LoVo (cell line): ENCODE data around the gene ALPK3.
A peak's percentile ranks its signal among the peaks of the same experiment; 100 is the strongest.

Experiments used
- DNase-seq: peaks from one replicate; pipeline ENCODE4 v3.0.0-alpha.2; 2016; ENCODE audit warnings: low spot score

ALPK3 gene

DNA sequence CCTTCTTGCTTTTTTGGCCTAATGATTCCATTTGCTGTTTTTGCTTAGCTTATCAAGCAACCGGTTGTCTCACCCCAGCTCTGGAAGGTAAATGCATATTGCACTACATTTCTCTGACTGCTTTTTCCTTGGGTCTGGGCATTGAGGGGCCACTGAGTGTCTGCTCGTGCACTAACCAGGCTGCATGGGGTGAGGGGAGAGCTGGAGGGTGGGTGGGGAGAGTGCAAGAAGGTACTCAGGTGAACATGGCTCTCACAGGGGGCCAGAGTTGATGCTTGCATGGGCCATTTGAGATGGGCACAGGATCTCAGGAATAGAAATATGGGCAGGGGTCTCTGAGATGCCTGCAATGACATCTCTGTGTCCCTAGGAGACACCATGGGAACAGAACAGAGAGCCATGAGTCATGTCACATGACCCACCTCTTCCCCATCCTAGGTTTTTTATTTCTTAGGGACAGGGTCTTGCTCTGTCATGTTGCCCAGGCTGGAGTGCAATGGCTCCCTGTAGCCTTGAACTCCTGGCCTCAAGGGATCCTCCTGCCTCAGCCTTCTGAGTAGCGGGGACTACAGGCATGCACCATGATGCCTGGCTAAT is 6.2 kb downstream of the ALPK3 start:
- no peak for DNase-seq

DNA sequence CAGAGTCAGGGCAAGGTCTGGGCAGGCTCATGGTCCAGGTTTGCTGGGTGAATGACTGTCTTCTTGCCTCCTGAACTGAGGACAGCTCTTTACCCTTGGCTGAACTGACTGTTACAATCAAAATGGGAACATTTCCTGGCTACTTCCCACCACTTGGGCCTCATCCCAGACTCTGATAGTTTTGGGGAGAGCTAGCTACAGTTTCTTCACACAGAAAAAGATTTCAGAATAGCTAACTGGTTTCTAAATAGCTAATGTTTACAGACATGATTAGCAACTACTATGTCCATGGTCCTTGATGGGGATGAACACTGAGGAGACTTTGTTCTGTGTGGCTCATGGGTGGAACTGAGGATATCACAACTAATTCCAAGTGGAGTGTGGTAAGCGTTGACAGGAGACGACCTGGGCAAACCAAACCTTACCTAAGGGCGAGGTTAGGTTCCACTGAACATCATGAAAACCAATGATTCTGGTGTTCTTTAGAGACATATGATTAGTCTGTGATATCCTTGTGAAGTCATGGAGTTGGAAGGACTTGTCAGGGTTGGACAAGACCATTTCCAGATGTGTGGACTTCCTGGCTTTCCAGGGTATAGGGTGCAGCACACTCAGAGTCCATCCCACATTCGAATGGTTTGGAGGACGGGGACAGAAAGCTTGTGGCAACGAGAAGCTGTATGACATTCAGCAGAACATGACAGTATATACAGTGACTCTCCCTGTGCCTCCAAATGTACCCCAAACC is 7.3 kb downstream of the ALPK3 start:
- DNase-seq = no peak

DNA sequence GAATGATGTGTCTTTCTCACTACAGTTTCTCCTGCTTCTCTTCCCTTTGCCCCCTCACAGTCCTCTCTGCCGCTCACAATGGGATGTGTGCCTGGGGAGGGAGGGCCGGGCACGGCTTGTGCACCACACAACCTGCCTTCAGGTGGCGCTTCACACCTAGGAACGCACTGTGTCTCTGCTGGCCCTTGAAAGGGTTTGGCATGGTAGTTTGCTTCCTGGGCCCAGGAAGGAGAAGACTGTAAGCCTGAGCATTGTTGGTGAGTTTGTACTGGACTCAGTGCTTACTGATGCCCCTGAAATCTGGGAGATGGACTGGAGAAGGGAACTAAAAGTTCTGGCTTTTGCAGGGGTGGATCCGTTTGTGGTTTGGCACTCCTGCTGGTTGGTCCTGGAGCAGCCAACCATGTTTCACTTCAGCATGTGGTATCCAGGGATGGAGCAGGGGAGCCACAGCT is 9.2 kb downstream of the ALPK3 start:
- DNase-seq = no peak

DNA sequence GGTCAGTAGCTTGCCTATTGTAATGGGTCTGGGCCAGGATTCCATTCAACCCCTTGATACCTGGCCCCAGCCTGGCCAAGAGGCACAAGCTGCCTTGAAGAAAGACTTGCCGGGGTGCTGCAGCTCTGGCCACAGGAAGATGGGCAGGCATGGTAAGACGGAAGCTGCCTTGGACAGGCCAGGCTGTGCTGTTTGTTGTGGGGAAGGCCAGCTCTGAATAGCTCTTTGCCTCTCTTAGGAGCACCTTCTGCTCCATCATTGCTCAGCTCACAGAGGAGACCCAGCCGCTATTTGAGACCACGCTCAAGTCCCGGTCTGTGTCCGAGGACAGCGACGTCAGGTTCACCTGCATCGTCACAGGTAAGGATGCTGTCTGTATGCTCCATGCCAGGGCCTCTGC is 10.1 kb downstream of the ALPK3 start:
- DNase-seq = no peak

DNA sequence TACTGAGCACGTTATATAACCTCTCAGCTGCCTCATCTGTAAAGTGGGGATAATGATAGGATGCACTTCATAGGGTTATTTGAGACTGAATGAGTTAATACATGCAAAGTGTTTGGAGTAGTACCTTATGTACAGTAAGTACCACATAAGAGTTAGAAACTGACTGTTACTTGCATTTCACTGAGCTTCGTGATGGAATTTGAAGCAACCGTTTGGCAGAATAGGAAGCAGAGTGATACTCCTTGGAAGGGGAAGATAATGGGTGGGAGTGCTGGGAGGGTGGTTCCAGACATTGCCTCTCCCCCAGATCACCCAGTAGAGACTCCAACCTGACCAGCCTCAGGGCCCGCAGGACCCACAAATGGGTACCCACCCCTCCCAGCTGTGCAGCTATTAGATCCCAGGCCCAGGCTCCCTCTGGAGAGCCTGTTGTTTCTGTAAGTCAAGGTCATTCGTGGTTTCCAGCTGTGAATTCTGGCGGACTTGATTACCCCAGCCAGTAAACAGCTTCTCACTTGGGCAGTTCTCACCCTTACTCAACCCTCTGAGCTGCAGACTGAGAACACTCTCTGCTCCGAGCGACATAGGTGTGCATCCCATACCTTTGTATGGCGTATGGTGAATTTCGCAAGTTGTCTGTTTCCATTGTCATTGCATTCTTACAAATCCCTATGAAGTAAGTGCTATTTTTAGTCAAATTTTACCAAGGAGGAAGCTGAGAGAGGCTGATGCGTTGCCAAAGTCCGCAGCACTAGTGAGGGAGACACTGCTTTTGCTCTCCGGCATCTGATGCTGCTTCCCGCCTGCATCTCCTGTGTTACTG is 11.1 kb downstream of the ALPK3 start:
- no peak for DNase-seq

DNA sequence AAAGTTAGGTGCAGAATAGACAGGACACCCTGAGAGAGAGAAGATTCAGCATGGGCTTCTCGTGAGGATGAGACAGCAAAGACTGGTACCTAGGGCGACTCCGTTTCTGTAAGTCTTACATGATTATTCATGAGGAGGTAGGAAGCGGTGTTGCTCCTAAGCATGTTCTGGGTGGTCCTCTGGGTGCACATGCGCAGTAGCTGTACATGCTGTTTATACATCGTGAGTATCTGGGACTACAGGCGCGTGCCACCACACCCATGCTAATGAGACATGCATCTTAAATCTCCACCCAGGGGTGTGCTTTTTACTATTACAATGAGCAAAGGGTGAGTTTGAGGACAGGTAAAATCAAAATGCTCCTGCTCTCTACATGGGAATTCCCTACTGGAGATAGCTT is 12.3 kb downstream of the ALPK3 start:
- no peak for DNase-seq

DNA sequence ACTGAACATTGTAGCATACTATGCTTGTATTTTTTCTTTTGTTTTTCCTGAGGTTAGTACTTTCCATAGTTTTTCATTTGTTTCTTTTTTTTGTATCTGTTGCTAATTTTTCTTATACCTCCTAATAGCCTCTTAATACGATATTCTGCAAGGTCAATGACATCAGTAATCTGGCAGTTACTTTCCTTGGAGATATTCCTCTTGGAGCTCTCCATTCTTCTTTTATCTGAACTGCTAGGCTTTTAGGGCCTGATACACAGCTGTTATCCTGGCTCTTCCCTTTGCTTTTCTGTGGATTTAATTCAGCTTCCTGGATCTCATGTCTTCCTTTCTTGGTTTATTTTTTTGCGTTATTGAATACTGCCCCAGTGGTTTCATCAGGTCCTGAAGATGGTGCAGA is 12.9 kb downstream of the ALPK3 start:
- no peak for DNase-seq

DNA sequence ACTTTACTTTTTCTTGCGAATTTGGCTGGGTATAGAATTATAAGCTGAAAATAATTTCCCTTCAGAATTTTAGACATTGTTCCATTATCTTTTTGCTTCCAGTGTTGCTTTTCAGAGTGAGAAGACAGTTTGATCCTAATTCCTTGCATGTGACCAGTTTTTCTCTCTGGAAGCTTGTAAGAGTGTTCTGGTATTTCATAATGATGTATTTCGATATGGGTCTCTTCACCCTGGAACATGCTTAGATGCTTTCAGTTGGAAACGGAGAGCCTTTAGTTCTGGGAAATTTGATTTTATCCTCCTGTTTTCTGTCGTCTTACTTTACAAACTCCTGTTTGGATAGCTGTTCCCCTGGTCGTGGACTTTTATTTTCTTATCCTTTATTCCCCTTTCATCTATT is 13.9 kb downstream of the ALPK3 start:
- DNase-seq = no peak

DNA sequence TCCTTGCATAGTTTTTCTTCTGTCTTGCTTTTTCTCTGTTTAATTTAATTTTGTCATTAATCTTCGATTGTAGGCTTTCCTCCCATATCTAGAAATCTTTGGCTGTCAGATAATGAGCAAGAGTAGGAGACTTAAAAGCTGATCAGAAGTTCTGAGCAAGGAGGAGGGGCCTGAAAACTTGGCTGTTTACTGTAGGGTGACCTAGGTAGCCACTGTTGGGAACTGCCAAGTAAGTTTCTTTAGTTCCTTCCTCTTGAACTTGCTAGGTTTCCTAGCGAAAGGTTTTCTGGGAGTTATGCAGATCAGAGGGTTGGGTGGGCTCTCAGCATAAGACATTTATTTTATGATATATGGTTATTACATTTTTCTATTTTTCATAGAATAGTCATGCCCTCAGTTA is 14.5 kb downstream of the ALPK3 start:
- no peak for DNase-seq

DNA sequence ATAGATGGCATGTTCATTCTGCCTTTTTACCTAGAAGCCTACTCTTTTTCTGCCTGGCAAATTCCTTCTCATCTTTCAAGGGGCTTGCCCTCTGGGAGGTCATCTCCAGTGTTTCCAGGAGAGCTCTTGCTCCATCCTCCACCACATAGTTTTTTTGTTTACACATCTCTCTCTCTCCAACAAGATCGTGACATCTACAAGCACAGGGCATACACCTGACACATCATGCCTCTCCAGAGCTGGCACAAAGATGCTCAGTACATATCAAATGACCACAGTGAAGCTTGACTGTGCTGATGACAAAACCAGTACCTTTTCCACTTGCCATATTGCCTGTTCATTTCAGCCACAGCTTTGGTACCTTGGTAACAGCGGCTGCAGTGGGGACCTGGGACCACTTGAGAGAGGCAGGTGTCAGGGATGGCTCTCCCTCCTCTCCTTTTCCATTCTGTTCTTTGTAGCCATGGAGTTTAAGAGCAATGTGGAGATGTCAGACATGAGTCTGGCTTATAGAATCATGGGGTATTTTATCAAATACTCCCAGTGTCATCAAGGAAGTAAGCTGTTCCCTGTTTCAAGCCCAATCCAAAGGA is 15.4 kb downstream of the ALPK3 start:
- DNase-seq = no peak

DNA sequence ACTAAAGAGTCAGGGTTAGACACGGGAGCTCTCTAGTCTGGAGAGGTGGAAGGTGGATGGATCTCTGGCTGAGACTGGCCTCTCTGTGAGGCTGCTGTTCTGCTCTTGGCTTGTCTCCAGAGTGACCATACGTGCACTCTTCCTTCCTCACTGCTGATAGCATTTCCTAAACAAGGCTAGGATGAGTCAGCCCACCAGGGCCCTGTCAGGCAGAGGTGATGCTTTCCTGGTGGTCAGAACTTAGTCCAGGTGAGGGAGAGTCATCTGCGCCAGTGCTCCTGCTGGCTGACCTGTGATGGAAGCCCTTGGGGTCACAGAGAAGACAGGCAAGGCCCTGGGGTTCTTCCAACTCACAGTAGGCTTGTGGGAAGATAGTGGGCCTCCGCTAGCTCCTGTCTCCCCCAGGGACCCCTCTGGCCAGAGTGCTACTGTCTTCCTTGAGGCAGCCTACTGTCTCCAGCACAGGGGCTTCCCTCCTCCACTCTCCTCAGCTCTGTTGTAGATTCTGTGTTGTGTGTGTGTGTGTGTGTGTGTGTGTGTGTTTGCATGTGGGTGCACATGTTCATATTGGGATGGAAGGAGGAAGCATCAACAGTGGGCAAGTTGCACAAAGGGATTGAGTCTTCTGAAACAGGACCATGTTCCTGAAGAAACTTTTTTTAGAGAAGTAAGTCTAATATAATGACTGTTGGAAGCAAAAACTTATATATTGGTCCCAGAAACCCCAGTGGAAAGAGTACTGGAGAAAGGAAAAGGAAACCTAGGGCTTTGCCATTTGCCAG is 16.5 kb downstream of the ALPK3 start:
- peak; percentile 33 for DNase-seq

DNA sequence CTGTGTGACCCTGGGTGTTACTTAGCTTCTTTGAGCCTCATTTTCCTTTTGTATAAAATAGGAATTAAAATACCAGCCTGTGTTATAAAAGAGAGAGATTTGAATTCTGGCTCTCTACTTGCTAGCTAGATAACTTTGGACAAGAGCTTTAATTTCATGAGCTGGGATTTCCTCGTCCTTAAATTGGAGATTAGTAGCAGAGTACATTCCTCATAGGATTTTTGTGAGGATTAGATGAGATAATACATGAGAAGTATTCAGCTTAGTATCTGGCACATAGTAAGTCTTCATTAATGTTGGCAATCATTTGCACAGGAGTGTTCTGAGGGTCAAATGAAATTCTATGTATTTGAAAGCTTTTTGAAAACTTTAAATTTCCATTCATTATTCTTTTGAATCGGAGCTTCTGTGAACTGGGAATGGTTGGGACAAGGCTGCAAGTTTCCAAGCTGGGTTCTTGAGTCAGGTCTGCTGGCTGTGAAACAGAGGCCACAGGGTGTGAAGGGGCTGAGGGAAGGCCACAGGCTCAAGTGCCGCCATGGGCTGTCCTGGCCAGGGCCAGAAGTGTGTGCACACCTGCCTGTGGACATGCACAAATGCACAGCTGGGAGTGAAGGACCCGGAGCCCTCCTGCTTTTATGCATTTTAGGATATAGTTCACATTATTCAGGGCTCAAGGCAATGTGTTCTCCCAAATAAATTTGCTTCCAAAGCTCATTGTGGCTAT is 17.2 kb downstream of the ALPK3 start:
- DNase-seq = no peak

DNA sequence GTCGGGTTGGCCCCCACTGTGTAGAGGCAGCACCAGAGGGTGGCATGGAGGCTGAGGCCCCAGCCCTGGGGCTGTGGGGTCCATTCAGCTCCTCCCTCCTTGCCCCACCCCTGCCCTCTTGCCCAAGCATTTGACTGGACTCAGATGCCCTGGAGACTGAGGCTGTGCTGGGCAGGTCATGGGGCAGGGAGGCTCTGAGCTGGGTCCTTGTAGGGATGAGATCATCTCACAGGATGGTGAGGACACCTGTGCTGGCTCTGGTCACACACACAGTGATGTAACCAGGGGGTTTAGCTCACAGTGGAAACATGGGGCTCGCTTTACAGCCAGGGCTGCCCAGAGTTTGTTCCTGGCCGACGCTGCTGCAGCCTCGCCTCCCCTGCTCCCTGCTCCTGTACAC is 17.8 kb downstream of the ALPK3 start:
- DNase-seq = no peak

DNA sequence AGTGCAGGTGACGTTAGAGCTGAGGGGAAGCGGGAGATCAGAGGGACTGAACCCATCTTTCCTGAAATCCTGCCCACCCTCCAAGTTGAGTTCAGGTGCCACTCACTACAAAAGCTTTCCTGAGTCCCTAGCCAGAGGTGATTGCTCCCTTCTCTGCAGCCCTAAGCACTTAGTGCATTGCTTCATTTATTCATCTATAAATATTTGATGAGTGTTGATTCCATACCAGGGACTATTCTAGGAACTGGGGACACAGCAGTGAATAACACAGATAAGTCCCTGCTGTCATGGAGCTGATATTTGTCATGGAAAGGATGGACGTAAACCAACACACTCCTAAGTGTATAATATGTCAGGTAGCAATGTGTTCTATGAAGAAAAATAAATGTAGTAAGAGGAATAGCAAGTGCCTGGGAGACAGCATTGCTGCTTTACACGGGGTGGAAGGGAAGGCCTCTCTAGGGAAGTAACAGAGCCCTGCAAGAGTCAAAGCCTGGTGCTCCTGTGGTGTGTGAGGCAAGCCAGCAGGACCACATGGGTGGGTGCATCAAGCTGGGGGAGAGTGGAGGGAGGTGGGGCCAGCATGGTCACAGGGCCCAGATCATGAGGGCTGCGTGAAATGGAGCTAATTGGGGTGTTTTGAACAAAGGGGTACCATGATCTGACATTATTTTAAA is 18.6 kb downstream of the ALPK3 start:
- DNase-seq = no peak

DNA sequence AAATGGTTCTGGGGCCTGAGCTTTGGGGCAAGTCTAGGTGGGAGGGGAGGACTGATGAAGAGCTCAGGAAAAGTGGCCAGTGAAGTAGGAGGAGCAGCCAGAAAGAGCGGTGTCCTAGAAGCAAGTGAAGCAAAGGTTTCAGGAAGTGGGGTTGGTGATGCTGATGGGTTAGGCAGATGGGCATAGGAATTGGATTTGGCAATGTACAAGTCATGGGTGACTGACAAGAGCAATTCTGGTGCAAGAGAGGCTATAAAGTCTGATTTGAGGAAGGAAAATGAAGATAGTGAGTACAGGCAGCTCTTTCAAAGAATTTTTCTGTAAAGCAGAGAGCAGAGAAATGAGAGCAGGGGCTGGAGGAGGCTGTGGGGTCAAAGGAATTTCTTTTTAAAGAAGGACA is 19.7 kb downstream of the ALPK3 start:
- no peak for DNase-seq

DNA sequence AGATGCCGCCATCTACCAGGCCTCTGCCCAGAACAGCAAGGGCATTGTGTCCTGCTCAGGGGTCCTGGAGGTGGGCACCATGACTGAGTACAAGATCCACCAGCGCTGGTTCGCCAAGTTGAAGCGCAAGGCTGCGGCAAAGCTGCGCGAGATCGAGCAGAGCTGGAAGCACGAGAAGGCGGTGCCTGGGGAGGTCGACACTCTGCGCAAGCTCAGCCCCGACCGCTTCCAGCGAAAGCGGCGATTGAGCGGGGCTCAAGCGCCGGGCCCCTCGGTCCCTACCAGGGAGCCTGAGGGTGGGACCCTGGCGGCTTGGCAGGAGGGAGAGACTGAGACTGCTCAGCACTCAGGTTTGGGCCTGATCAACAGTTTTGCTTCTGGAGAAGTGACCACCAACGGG is 22.6 kb downstream of the ALPK3 start:
- no peak for DNase-seq

DNA sequence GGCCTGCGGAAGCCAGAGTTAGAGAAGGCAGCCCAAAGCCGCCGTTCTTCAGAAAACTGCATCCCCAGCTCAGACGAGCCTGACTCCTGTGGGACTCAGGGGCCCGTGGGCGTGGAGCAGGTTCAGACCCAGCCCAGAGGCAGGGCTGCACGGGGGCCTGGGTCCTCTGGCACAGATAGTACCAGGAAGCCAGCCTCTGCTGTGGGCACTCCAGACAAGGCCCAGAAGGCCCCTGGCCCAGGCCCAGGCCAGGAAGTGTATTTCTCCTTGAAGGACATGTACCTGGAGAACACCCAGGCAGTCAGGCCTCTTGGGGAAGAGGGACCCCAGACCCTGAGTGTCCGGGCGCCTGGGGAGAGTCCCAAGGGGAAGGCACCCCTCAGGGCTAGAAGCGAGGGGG is 23.1 kb downstream of the ALPK3 start:
- DNase-seq = no peak

DNA sequence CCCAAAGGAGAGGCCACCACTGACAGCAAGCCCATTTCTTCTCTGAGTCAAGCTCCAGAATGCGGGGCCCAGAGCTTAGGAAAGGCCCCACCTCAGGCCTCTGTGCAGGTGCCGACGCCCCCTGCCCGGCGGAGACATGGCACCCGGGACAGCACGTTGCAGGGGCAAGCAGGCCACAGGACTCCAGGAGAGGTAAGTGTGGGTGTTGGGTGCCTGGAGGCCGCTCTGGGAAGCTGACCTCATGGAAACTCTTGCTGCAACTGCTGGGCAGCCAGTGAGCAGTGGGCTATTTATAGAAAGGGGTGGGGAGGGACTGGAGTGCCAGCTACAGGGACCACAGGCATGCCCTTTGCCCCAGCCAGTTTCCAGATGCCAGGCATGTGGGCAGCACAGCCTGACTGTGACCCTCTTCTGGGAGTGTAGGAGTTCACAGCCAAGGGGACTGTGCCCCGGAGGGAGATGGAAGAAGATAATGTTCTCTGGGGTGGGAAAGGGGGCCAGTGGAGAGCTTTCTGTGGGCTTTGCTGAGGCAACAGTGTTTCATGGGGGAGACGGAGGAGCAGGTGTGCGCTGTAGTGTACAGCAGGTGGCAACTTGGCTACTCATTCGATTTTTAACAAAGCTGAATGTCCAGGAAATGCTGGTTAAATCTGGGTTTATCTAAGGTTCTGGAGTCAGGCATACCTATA is 23.7 kb downstream of the ALPK3 start:
- DNase-seq = peak; percentile 68

DNA sequence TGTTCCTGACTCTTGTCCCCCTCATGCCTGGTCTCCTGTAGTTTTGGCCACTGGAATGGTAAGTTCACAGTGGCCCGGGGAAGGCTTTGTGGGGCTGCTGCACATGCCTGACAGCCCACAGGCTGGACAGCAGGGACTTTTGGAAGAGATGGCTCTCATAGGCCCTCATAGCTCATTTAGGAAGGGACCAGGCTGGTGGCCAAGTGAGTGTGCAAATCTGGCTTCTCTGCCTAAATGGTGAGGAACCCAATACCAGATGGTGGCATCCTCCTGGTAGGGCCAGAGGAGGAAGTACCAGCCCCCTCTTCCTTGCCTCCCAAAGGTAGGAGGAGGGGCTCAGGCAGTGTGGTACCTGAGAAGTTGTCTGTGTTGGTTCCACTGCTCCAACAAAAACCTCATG is 25.6 kb downstream of the ALPK3 start:
- DNase-seq = no peak

DNA sequence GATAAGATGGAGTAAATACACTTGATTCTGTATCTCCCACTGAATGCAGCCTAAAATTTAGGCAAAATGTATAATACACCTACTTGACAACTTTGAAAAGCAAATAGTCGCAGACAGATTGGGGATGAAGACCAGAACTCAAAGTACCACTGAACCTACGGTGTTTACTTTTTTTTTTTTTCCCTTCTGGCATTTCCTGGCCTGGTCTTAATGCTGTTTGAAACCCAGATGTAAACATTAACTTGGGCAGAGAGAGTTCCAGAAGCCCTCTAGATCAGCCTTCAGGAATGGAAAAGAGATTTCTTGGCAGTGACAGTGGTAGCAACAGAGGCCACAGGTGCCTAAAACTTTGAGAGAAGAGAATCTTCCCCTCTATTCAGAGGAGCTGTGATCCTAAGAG is 27.8 kb downstream of the ALPK3 start:
- no peak for DNase-seq
